GM04503 (cell line): ENCODE data around the gene ZMIZ1.

Experiments
- DNase-seq: peaks from one replicate; pipeline ENCODE4 v3.0.0-alpha.2; 2012; ENCODE audit warnings: low read depth

The ZMIZ1 gene, protein sequence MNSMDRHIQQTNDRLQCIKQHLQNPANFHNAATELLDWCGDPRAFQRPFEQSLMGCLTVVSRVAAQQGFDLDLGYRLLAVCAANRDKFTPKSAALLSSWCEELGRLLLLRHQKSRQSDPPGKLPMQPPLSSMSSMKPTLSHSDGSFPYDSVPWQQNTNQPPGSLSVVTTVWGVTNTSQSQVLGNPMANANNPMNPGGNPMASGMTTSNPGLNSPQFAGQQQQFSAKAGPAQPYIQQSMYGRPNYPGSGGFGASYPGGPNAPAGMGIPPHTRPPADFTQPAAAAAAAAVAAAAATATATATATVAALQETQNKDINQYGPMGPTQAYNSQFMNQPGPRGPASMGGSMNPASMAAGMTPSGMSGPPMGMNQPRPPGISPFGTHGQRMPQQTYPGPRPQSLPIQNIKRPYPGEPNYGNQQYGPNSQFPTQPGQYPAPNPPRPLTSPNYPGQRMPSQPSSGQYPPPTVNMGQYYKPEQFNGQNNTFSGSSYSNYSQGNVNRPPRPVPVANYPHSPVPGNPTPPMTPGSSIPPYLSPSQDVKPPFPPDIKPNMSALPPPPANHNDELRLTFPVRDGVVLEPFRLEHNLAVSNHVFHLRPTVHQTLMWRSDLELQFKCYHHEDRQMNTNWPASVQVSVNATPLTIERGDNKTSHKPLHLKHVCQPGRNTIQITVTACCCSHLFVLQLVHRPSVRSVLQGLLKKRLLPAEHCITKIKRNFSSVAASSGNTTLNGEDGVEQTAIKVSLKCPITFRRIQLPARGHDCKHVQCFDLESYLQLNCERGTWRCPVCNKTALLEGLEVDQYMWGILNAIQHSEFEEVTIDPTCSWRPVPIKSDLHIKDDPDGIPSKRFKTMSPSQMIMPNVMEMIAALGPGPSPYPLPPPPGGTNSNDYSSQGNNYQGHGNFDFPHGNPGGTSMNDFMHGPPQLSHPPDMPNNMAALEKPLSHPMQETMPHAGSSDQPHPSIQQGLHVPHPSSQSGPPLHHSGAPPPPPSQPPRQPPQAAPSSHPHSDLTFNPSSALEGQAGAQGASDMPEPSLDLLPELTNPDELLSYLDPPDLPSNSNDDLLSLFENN

DNA sequence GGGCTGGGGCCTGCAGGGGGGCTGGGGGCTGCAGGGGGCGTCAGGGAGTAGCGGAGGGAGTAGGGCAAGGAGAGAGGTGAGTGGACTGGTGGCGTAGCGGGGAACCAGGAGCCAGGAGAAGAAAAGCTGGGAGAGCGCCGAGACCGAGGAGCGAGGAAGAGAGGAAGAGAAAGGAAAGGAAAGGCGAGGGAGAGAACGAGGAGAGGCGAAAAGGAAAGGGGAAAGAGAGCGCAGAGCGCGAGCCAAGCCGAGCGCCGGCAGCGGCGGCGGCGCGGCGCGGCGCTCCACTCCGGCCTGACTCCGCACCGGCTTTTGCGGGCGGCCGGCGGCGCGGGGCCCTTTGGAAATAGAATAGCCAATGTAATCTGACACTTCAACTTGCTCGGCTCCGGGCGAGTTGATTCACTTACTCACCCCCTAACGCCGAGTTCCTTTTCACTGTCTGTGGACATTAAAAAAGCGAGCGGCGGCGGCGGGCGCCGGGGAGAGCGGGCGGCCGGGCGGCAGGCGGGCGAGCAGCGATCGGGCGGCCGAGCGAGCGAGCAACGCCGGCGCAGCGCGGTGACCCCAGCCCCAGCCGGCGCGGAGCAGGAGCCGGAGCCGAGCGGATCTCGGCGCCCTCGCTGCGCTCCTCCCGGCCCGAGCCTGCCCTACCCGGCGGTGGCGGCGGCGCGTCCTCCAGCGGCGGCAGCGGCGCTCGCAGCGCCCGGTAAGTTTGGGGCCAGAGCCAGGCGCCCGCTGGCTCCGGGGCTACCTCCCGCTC lies at the start of gene ZMIZ1:
Gene ZMIZ1 (plus strand): TSS at position 405 of the 763 bp plus-strand sequence. CDS start 132,667 bp downstream, outside the sequence.
- DNase-seq, result peak; percentile 64

DNA sequence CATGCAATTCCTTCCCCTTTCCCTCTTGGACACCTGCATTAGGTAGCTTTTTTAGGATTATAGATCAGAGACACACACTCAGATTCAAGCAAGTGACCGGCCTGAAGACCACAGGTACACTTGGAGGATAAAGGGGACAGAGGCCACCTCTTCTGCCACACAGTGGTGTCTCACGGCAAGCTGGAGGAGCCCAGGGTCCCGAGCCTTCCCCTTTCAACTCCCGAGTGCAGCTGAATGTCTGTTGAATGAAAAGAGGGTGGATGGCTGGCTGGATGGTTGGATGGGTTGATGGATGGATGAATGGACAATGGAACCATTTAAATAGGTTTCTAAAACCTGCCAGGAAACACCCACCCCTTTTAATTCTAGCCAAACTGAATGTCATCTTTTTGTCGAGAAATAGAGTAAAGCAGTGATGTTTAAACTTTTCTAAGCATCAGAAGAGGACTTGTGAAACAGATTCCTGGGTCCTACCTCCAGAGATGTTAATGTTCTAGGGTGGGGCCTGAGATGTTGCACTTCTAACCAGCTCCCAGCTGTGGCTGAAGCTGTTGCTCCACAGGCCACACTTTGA lies 49.2 kb upstream of the ZMIZ1 start:
- DNase-seq, result no peak

DNA sequence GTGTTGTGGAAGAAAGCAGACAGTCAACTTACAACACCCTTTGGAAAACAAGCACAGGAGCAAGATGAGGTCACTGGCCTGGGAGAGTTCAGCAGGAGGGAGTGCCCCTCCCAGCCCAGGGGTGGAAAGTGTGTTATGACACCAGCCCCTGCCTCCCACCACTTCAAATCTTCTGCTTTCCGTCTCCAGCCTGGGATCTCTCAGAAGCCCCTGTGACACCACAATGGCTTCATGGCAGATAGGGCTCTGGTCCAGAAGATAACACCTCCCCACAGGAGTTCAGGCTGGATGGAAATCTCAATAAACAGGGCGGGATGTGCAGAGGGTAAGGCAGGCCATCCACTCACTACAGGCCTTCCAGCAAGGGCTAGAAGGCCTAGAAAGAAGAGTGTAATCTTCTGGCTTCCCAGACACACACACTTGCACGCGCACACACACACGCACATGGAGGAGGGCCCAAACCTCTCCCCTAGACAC lies 48.7 kb upstream of the ZMIZ1 start:
- peak; percentile 39 for DNase-seq

DNA sequence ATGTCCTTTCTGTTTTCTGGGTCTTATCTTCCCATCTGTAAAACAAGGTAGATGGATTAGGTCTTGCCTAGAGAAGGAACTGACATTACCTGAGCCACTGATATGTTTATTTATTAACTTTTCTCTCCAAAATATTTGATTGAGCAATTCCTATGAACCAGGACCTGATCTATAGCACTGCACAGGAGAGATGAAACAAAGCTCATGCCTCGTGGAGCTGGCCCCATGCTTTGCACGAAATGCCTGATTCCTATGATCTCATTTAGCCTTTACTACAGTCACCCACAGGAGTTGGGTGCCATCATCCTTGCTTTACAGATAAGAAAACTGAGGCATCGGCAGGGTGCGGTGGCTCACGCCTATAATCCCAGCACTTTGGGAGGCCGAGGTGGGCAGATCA lies 48.2 kb upstream of the ZMIZ1 start:
- DNase-seq, result no peak

DNA sequence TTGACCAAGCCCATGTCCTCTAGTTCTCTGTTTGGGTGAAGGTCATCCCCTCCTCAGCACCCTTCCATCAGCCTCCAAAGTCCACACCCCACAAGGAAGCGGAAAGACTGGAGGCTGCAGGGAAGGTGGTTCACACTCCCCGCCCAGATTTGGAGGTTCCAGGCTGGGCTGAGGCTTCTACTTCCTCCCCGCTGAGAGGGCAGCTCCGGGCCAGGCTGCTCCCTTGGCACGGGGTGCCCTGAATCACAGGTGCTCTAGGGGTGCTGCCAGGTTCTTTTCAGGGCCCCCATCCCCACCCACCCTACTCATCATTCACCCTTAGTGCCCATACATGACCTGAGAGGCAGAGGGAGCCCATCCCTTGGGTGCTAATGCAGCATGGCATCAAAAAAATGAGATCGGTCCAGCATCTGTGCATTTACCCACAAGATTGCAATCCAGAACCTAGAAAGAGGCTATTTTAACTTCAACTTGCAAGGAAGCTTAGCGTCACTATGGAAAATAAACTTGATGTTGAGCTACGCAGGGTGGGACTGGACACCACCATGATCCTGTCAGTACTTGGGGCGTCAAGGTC lies 47.3 kb upstream of the ZMIZ1 start:
- DNase-seq, result no peak

DNA sequence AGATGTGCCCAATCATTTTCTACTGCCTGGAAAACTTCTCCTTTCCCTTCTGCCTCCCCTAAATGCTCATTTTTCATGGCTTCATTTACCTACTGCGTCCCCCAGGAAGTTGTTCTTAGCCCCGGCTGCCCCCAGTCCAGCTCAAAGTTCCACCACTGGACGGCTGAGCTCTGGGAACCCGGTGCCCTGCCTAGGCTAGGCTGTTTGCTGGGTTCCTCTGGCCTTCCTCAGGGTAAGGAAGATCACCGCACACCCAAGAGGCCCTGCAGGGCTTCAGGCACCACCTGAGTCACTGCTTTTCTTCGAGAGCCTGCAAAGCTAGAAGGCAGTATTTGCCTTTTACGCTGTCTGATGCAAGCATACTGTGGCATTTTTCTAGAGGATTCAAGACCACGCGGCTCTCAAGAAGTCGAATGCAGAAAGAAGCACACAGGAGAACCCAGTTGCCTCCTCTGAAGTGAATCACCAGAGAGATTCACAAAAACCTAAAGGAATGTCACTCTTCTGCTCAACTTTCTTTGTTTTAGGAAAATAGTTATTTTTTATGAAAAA lies 46.7 kb upstream of the ZMIZ1 start:
- no peak for DNase-seq

DNA sequence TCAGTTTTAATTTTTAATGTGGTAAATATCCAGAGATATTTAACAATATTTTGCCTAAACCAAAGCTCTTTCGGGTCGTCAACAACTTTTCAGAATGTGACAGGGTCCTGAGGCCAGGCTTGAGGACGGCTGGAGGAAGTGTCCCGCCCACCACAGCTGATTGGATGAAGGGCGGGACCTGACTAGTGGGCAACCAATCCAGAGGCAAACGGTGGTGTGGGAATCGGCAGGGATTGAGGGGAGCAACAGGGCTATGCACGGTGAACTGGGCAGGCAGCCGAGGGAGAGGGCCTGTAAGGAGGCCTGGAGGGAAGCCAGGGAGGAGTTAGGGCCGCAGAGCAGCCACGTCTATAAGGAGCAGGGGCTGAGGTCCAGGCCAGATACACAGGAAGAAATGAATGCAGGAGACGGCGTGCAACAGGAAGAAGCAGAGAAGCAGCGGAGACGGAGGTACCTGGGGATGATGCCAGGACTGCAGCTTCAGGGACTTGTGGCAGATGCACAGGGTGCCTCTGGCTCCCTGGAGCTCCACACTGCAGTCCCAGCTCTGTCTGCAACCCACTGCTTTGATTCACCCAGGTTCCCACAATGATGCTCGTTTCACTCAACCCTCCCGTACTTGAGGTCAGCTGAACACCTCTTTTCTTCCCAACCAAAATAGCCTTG lies 46.1 kb upstream of the ZMIZ1 start:
- DNase-seq, result no peak

DNA sequence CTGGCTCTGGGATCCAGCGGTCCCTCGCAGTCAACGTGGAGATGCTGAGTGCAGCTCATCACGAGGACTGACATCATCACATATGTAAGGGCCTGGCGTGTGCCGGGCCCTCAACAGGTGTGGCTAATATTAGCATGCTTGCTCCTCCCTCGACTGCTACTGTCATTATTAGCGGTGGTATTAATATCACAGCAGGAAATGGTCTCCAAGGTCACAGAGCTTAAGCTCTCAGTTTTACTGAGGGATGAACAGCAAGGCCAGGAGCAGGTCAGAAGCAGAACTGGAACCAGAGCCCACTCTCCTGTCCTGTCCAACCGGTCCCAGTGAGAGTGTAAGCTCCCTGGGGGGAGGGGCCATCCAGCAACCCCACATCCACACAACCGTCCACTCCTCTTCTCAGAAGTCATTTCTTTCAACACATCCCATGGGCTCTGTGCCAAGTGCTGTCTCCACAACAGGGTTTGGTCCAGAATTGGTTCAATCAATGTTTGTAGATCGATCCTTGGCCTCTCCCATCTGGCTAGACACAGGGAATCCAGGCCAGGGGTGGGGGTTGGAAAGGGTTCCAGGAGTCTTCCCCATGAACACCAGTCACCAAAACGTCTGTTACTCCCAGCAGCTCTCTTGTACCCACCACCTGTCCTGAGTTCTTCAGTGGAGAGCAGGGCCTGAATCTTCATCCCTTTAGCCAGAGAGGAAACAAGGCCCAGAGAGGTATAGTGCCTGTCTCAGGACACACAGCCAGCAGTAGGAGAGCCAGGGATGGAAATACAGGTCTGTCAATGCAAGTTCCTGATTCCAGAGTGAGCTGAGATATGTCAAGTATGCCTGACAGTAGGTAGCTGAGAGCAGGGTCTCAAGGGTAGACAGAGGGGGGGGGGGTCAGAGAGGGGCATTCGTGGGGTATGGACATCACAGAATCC lies 45.3 kb upstream of the ZMIZ1 start:
- no peak for DNase-seq

DNA sequence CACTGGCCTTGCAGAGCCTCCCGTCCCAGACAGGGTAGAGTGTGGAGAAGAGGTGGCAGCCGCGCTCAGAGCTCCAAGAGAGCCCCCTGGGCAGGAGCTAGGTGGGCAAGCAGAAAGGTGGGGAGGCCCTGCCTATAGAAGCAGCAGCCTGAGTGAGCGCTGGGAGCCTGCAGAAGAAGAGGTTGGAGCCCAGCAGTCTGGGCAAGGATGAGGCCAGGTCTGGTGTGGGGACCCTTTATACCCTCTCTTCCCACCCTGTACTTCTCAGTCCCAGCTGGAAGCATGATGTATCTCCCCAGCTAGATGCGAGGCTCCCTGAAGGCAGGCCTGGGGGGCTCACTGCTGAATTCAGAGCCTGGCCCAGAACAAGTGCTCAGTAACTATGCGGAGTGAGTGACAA lies 44.5 kb upstream of the ZMIZ1 start:
- no peak for DNase-seq

DNA sequence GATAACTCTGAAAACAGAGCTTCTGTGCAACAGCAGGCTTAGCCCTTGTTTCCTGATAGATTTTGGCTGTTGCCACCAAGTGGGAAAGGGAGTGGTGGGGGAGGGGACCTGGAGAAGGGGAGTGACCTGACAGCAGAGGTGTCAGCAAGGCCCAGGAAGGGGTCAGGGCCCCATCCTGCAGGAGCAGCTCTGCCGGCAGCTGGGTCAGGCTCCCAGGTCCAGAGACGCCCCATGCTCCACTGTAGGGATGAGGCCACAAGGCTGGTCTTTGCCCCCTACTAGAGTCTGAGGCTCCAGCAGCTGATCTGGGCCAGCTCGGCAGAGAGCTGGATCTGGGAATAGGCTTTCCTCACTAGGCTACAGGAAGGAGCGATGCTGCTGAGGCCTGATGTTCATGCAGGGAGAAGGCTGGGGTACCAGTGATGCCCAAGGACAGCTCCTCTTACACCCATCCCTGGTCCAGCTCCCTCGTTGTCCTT lies 44.0 kb upstream of the ZMIZ1 start:
- no peak for DNase-seq

DNA sequence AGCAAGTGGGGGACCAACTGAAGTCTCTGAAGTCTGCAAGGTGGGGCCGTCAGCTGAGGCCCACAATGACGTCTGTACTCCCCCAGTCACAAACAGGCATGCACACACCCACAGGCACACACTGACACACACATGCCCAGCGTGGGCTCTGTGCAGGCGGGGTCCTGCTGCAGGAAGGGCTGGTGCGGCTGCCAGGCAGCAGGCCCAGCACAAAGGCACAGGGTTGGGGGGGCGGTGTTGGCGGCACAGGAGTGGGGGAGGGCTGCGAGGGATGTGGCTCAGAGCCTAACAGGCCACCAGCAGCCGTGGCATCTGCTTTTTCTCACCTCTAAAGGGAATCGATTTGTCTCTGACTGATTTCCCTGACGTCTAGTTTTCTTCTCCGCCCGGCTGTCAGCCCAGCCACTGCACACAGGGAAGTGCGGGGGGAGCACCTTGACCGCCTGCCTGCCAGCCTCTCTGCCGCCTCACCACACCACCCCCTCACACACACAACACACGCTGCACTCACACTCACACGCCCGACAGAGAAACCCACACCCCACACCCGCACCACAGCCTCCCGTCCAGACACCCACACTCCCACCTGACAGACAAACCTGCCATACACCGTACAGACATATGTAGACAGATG lies 43.5 kb upstream of the ZMIZ1 start:
- DNase-seq, result no peak

DNA sequence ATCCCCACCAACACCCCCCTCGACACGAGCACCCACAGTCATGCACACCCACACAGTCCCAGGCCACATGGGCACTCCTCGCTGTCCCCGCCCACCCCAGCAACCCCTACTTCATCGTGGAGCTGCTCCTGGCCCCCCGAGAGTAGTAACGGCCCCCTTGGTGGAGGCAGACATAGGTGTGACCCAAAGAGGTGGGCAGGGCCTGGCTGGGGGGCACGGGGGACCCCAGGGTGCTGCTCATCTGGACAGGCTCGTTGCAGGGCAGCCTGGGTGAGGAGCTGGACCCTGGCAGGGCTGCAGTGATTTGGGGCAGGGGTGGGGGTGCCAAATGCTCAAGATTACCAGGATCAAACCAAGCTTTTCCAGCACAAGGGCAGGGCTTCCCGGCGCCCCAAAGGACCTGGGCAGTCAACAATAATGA lies 42.4 kb upstream of the ZMIZ1 start:
- DNase-seq, result no peak

DNA sequence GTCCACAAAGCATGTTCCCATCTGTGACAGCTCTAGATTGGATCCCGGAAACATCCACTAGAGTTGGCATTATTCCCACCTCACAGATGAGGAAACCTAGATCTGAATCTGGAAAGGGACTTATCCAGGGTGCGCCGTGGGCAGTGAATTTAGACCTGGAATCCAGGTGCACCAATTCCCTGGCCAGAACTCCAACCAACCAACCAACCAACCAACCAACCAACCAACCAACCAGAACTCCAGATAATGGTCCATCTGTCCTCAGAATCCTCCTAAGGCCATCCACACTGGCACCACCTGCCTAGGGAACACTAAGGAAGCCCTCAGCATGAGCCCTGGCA lies 42.0 kb upstream of the ZMIZ1 start:
- no peak for DNase-seq

DNA sequence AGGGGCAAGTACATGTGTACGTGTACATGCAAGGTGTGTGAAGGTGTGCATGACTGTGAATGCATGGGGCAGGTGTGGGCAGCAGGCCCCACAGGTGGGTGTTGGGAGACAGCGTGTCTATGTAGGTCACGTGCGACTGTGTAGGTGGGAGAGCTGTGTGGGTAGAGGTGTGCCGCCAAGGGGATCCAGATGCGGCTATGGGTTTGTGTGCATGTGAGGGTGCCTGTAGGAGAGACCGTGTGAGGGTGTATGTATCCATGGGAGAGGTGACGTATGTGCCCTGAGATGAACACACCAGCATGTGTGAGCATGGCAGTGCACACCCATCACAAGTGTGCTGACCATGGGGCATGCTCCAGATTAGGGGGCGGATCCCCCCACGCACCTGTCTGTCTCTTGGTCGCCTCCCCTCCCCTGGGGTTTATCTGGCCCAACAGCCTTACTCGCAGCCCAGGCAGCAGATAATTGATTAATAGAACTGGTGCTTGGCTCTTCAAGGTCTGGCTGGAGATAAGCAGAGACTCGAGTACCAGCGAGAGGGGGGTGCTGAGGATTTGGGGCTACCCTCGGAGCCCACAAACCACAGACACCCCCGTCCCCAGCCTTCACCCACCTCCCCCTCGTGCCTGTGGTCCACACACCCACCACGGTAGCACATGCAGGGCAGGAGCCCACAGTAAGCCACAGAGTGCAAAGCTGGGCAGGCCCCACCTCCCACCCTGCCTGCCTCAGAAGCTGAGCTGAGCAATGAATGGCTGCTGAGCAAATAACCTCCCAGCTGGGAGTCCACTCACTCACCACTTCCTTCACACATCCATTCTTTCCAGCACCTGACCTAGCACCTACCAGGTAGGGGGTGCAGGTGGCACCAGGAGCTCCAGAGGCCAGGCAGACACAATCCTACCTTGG lies 41.4 kb upstream of the ZMIZ1 start:
- no peak for DNase-seq

DNA sequence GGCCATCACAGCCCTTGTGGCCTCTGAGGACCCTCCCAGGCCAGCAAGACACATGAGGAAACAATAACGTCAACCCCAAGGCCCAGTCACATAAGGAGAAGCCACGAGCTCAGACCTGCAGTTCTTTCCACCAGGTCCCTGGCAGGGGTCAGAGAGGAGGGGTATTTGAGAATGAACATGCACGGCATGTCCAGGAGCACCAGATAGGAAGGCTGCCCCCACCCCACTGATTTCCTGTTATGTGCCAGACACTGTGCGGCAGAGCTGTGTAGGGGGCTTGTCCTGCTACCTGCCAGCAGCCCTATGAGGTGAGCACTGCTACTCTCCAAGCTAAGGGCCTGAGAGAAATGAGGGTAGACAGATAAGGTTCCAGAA lies 40.7 kb upstream of the ZMIZ1 start:
- DNase-seq, result no peak

DNA sequence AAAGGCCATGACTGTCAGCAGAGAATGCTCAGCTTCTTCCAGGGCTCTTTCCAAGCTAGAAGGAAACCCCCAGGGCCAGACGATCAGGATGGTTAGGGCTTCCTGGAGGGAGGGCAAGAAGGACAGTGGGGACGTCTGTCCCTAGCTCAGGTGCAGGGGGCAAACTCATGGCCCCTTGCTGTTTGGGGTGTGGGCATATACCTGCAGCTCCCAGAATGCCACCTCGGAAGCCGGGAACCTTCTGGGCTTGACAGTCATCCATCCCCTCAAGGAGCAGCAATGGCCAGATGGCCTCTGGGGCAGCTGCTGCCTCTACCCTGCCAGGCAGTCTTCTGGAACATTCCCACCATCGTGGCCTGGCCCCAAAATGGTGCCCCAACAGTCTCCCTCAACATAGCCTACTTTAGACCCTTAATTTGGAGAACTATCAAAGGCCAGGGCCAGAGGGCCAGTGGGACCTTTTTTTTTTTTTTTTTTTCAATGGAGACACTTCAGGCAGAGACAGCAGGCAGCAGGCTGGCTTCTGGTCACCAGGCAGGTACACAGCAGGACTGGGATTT lies 40.2 kb upstream of the ZMIZ1 start:
- DNase-seq, result no peak
